Measurements from ENCODE around the gene MMP13. TPM values are rescaled to one million over a fixed set of nuclear protein-coding genes. Genes with fewer than 3 reads are reported as not detected.

MMP13 gene
- total and polyA plus RNA-seq, 2 donors (not counting 3 experiments of a cell fraction or from before 2014, with no cell fraction given): not detected

- H3K79me2 ChIP-seq (ENCODE audit: control insufficient read depth, insufficient read depth, low read length): no peaks in the 10 kb centered on the region
- intact Hi-C loops (cut with micrococcal nuclease): no loop called here
These were observed 29.5 kb downstream of the MMP13 start for GRCh38 chr11:102925988-102926387.

More at GRCh38 chr11:102925988-102926387, 29.5 kb downstream of the MMP13 start:
- Histone ChIP-seq H3K27ac (ENCODE audit: insufficient read depth, low read depth, low read length) (no peak overlapping the region), H3K4me2 (ENCODE audit: insufficient read depth, low read length) (no peak overlapping the region), H3K9ac (replicated peaks; ENCODE audit: extremely low read depth, insufficient read depth, low read length) (no peak overlapping the region), H3K27me3 (ENCODE audit: control insufficient read depth in 2 of 2, insufficient read depth in 2 of 2, low read length in 2 of 2) (peaks cover 0 to 5% of the 10 kb centered on the region in 2 experiments), H3K9me1 (replicated peaks; ENCODE audit: control insufficient read depth, extremely low read depth, insufficient read depth, low read length) (no peaks in the 10 kb centered on the region), H4K20me1 (replicated peaks; ENCODE audit: control insufficient read depth, extremely low read depth, insufficient read depth, low read length) (no peaks in the 10 kb centered on the region), H2AFZ (ENCODE audit: low read depth, low read length) (no peak overlapping the region), H3K4me1 (ENCODE audit: control insufficient read depth, extremely low read depth, insufficient read depth, low read length) (no peaks in the 10 kb centered on the region), H3K9me3 (replicated peaks; ENCODE audit: control insufficient read depth, insufficient read depth, low read length) (no peaks in the 10 kb centered on the region), H3K36me3 (ENCODE audit: control insufficient read depth in 2 of 2, extremely low read depth in 1 of 2, insufficient read depth in 2 of 2, low read length in 2 of 2) (no peaks in the 10 kb centered on the region), H3K4me3 (replicated peaks in 1 of 3; ENCODE audit: insufficient read depth in 1 of 3, low read depth in 1 of 3, low read length in 3 of 3) (no peak overlapping the region)
- no TSS peak for BruUV-seq (replicated peaks)
- CTCF ChIA-PET: interaction anchor here (1.0 to 5.2 kb wide), 6 partner anchors 11 to 192 kb away, joined by 4 to 31 read pairs (median 5); no protein-coding TSS in a partner anchor
- TF ChIP-seq CTCF (IDR thresholded peaks at IDR 0.05; ENCODE audit: extremely low read depth in 1 of 2, insufficient read depth in 1 of 2, low read depth in 1 of 2, low read length in 2 of 2) (no peak), JUN (IDR thresholded peaks at IDR 0.05; ENCODE audit: borderline replicate concordance, insufficient read depth, insufficient read length, low read depth) (no peak), POLR2AphosphoS5 (IDR thresholded peaks at IDR 0.05; ENCODE audit: insufficient read depth, low read depth, low read length) (no peak), FOS (IDR thresholded peaks at IDR 0.05; ENCODE audit: borderline replicate concordance, insufficient read depth, low read length) (no peak), POLR2A (IDR thresholded peaks at IDR 0.05; ENCODE audit: low read depth, low read length) (no peak), GATA2 (IDR thresholded peaks at IDR 0.05; ENCODE audit: insufficient read depth, insufficient read length, low read depth, low read length) (no peak), MYC (IDR thresholded peaks at IDR 0.05; ENCODE audit: low read depth, low read length) (no peak), EZH2 (IDR thresholded peaks at IDR 0.05; ENCODE audit: borderline replicate concordance, low read depth, low read length, severe bottlenecking) (no peak)
- TF ChIP-seq, protein P1, sequence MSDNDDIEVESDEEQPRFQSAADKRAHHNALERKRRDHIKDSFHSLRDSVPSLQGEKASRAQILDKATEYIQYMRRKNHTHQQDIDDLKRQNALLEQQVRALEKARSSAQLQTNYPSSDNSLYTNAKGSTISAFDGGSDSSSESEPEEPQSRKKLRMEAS (IDR thresholded peaks at IDR 0.05; ENCODE audit: insufficient read depth, insufficient read length): no peak
- POLR2A ChIA-PET: no interaction called here
- no peak for DNase-seq (ENCODE audit: low read depth, low spot score)
- FAIRE-seq: no peak
- dilution Hi-C loops (cut with MboI; ENCODE audit: extremely low pct_ligation_motif_present, low sequenced_read_pairs): no loop called here

All from endothelial cell of umbilical vein (primary cell).